Measurements from ENCODE around the gene MAP3K15. TPM values are rescaled to one million over a fixed set of nuclear protein-coding genes. Genes with fewer than 3 reads are reported as not detected.
"Not testable (repeated sequence)": the region's sequence is repeated elsewhere in the genome, so short reads cannot be mapped to it uniquely, and the experiment has no call there.

The MAP3K15 gene
- total RNA-seq, 1 donor from 2014 or later: 1.2 TPM

DNA sequence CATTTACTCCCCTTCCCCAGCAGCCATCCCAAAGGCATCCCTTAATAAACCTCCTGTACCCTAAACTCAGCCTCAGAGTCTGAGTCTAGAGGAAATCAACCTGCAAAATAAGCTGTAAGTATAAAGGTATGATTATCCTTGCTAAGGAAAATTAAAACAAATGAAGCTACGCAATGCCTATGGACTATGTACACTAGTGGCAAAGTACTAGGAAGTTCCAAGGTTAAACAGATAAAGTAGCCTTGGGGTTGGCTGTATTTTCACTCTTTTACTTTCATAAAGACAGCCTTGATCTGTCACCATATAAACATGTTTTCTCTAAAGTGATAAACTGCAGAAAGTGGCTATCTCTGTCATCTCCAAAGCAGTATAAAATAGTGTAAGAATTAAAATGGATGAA is 35.9 kb downstream of the MAP3K15 start:
- TF ChIP-seq, protein P1, sequence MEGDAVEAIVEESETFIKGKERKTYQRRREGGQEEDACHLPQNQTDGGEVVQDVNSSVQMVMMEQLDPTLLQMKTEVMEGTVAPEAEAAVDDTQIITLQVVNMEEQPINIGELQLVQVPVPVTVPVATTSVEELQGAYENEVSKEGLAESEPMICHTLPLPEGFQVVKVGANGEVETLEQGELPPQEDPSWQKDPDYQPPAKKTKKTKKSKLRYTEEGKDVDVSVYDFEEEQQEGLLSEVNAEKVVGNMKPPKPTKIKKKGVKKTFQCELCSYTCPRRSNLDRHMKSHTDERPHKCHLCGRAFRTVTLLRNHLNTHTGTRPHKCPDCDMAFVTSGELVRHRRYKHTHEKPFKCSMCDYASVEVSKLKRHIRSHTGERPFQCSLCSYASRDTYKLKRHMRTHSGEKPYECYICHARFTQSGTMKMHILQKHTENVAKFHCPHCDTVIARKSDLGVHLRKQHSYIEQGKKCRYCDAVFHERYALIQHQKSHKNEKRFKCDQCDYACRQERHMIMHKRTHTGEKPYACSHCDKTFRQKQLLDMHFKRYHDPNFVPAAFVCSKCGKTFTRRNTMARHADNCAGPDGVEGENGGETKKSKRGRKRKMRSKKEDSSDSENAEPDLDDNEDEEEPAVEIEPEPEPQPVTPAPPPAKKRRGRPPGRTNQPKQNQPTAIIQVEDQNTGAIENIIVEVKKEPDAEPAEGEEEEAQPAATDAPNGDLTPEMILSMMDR (conservative IDR thresholded peaks at IDR 0.05): no peak
- no peak for DNase-seq (ENCODE audit: low read depth, low spot score)
- Mint-ChIP-seq H3K9me3 (peaks cover 3% of the 10 kb centered on the region), H3K27me3 (ENCODE audit: low read depth) (peaks cover 2% of the 10 kb centered on the region), H3K4me1 (no peaks in the 10 kb centered on the region), H3K4me3 (no peak overlapping the region), H3K36me3 (ENCODE audit: low read depth) (peaks cover 3% of the 10 kb centered on the region), H3K27ac (ENCODE audit: unreplicated experiment) (no peak overlapping the region)

DNA sequence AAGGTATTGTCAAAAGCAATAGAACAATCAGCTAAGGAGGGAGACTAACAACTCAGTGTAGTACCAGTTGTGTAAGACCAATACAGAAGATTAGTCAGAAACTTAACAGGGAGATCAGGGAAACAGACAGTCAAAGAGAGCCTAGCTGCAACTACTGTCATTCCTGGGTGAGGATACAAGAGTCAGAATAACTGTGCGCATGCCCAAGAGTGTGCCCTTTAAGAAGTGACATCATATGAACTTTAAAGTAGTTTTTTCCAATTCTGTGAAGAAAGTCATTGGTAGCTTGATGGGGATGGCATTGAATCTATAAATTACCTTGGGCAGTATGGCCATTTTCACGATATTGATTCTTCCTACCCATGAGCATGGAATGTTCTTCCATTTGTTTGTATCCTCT is 46.9 kb downstream of the MAP3K15 start:
- H3K36me3 Mint-ChIP-seq (ENCODE audit: low read depth); H3K4me1 Mint-ChIP-seq; H3K27ac Mint-ChIP-seq (ENCODE audit: unreplicated experiment); H3K4me3 Mint-ChIP-seq; H3K9me3 Mint-ChIP-seq; H3K27me3 Mint-ChIP-seq (ENCODE audit: low read depth); DNase-seq (ENCODE audit: low read depth, low spot score): not testable (repeated sequence)

- Mint-ChIP-seq H3K27me3 (ENCODE audit: low read depth) (no peaks in the 10 kb centered on the region), H3K4me1 (no peaks in the 10 kb centered on the region), H3K9me3 (peaks cover 3% of the 10 kb centered on the region), H3K36me3 (ENCODE audit: low read depth) (peaks cover 6% of the 10 kb centered on the region), H3K4me3 (no peak overlapping the region), H3K27ac (ENCODE audit: unreplicated experiment) (no peak overlapping the region)
- TF ChIP-seq, protein P1 (conservative IDR thresholded peaks at IDR 0.05): no peak
- no peak for DNase-seq (ENCODE audit: low read depth, low spot score)
Measured at GRCh38 chrX:19462879-19463278, 52.4 kb downstream of the MAP3K15 start.

GRCh38 chrX:19462231-19462630 is 53.1 kb downstream of the MAP3K15 start:
- no peak for DNase-seq (ENCODE audit: low read depth, low spot score)
- no peaks in the 10 kb centered on the region for H3K4me1 Mint-ChIP-seq
- peaks cover 3% of the 10 kb centered on the region for H3K9me3 Mint-ChIP-seq
- H3K36me3 Mint-ChIP-seq (ENCODE audit: low read depth): peaks cover 6% of the 10 kb centered on the region
- TF ChIP-seq, protein P1 (conservative IDR thresholded peaks at IDR 0.05): no peak
- no peak overlapping the region for H3K4me3 Mint-ChIP-seq
- H3K27me3 Mint-ChIP-seq (ENCODE audit: low read depth): no peaks in the 10 kb centered on the region
- no peak overlapping the region for H3K27ac Mint-ChIP-seq (ENCODE audit: unreplicated experiment)

- TF ChIP-seq, protein P1 (conservative IDR thresholded peaks at IDR 0.05): no peak
- Mint-ChIP-seq H3K9me3 (no peaks in the 10 kb centered on the region), H3K36me3 (ENCODE audit: low read depth) (peaks cover 5% of the 10 kb centered on the region), H3K4me3 (no peak overlapping the region), H3K27ac (ENCODE audit: unreplicated experiment) (no peak overlapping the region), H3K27me3 (ENCODE audit: low read depth) (no peaks in the 10 kb centered on the region), H3K4me1 (no peaks in the 10 kb centered on the region)
- no peak for DNase-seq (ENCODE audit: low read depth, low spot score)
Measured at GRCh38 chrX:19457662-19458061, 57.6 kb downstream of the MAP3K15 start.

GRCh38 chrX:19448077-19448476 is 67.2 kb downstream of the MAP3K15 start:
- no peak overlapping the region for H3K4me3 Mint-ChIP-seq
- no peaks in the 10 kb centered on the region for H3K36me3 Mint-ChIP-seq (ENCODE audit: low read depth)
- no peaks in the 10 kb centered on the region for H3K9me3 Mint-ChIP-seq
- H3K27me3 Mint-ChIP-seq (ENCODE audit: low read depth): no peaks in the 10 kb centered on the region
- DNase-seq (ENCODE audit: low read depth, low spot score): no peak
- H3K27ac Mint-ChIP-seq (ENCODE audit: unreplicated experiment): no peak overlapping the region
- TF ChIP-seq, protein P1 (conservative IDR thresholded peaks at IDR 0.05): no peak
- H3K4me1 Mint-ChIP-seq: no peaks in the 10 kb centered on the region
